ENCODE data around the gene GGACT.

GGACT gene

GRCh38 chr13:100535426-100536135, 53.0 kb downstream of the GGACT start:
- ChIA-PET CTCF (no interaction called here), POLR2A (no interaction called here)
- TF ChIP-seq FOXA1 (IDR thresholded peaks at IDR 0.05) = no peak
- TF ChIP-seq NFRKB (IDR thresholded peaks at IDR 0.05) = no peak
- no peak for TF ChIP-seq L3MBTL2 (conservative IDR thresholded peaks at IDR 0.05)
- no peak for TF ChIP-seq BHLHE40 (IDR thresholded peaks at IDR 0.05; ENCODE audit: borderline replicate concordance)
- TF ChIP-seq TARDBP (IDR thresholded peaks at IDR 0.05) = no peak
- TF ChIP-seq CTBP1 (IDR thresholded peaks at IDR 0.05; ENCODE audit: borderline replicate concordance) = no peak
- TF ChIP-seq PKNOX1 (IDR thresholded peaks at IDR 0.05) = no peak
- TF ChIP-seq ZNF384 (IDR thresholded peaks at IDR 0.05) = no peak
- TF ChIP-seq LEF1 (IDR thresholded peaks at IDR 0.05; ENCODE audit: borderline replicate concordance) = no peak
- DNase-seq (ENCODE audit: extremely low spot score) = no peak

GRCh38 chr13:100534911-100535310, 53.7 kb downstream of the GGACT start:
- POLR2A ChIA-PET = no interaction called here

GRCh38 chr13:100534147-100534843, 54.3 kb downstream of the GGACT start:
- no peak for DNase-seq (ENCODE audit: extremely low spot score)
- POLR2A ChIA-PET = no interaction called here
- TF ChIP-seq L3MBTL2 (conservative IDR thresholded peaks at IDR 0.05) (no peak), TARDBP (IDR thresholded peaks at IDR 0.05) (no peak), PKNOX1 (IDR thresholded peaks at IDR 0.05) (no peak), LEF1 (IDR thresholded peaks at IDR 0.05; ENCODE audit: borderline replicate concordance) (no peak), ARNT (IDR thresholded peaks at IDR 0.05) (no peak), ELF4 (IDR thresholded peaks at IDR 0.05) (no peak), CTBP1 (IDR thresholded peaks at IDR 0.05; ENCODE audit: borderline replicate concordance) (no peak), SP1 (IDR thresholded peaks at IDR 0.05) (no peak), FOXA1 (IDR thresholded peaks at IDR 0.05) (no peak), NFRKB (IDR thresholded peaks at IDR 0.05) (no peak), BHLHE40 (IDR thresholded peaks at IDR 0.05; ENCODE audit: borderline replicate concordance) (no peak), HDGF (IDR thresholded peaks at IDR 0.05; ENCODE audit: borderline replicate concordance) (no peak), FOXM1 (IDR thresholded peaks at IDR 0.05; ENCODE audit: borderline replicate concordance) (no peak), SUZ12 (IDR thresholded peaks at IDR 0.05) (no peak), ZNF384 (IDR thresholded peaks at IDR 0.05) (no peak)
- CTCF ChIA-PET = interaction anchor here (0.6 kb wide), 1 partner anchor 620 kb away, joined by 3 read pairs; no protein-coding TSS in a partner anchor

More at GRCh38 chr13:100534911-100535310, 53.7 kb downstream of the GGACT start:
- no peak for TF ChIP-seq TARDBP (IDR thresholded peaks at IDR 0.05)
- no peak for TF ChIP-seq LEF1 (IDR thresholded peaks at IDR 0.05; ENCODE audit: borderline replicate concordance)
- TF ChIP-seq L3MBTL2 (conservative IDR thresholded peaks at IDR 0.05) = no peak
- no peak for TF ChIP-seq FOXA1 (IDR thresholded peaks at IDR 0.05)
- CTCF ChIA-PET = no interaction called here
- no peak for DNase-seq (ENCODE audit: extremely low spot score)

- TF ChIP-seq BHLHE40 (IDR thresholded peaks at IDR 0.05; ENCODE audit: borderline replicate concordance) (no peak), CTBP1 (IDR thresholded peaks at IDR 0.05; ENCODE audit: borderline replicate concordance) (no peak), TARDBP (IDR thresholded peaks at IDR 0.05) (no peak), ELF4 (IDR thresholded peaks at IDR 0.05) (no peak), LEF1 (IDR thresholded peaks at IDR 0.05; ENCODE audit: borderline replicate concordance) (no peak), FOXK2 (IDR thresholded peaks at IDR 0.05) (no peak)
- POLR2A ChIA-PET = no interaction called here
- CTCF ChIA-PET = no interaction called here
- DNase-seq (ENCODE audit: extremely low spot score) = no peak
These were observed 55.0 kb downstream of the GGACT start for GRCh38 chr13:100533588-100534041.

- ChIA-PET POLR2A (no interaction called here), CTCF (no interaction called here)
- DNase-seq (ENCODE audit: extremely low spot score) = no peak
- TF ChIP-seq FOXA1 (IDR thresholded peaks at IDR 0.05) (no peak), ARNT (IDR thresholded peaks at IDR 0.05) (no peak), L3MBTL2 (conservative IDR thresholded peaks at IDR 0.05) (no peak), CTBP1 (IDR thresholded peaks at IDR 0.05; ENCODE audit: borderline replicate concordance) (no peak), FOXM1 (IDR thresholded peaks at IDR 0.05; ENCODE audit: borderline replicate concordance) (no peak), ZNF384 (IDR thresholded peaks at IDR 0.05) (no peak), SUZ12 (IDR thresholded peaks at IDR 0.05) (no peak)
These were observed 55.7 kb downstream of the GGACT start for GRCh38 chr13:100532836-100533435.

GRCh38 chr13:100532090-100532766, 56.4 kb downstream of the GGACT start:
- ChIA-PET POLR2A (no interaction called here), CTCF (no interaction called here)
- DNase-seq (ENCODE audit: extremely low spot score) = no peak
- TF ChIP-seq PKNOX1 (IDR thresholded peaks at IDR 0.05) (no peak), HDGF (IDR thresholded peaks at IDR 0.05; ENCODE audit: borderline replicate concordance) (no peak), FOXM1 (IDR thresholded peaks at IDR 0.05; ENCODE audit: borderline replicate concordance) (no peak), ARNT (IDR thresholded peaks at IDR 0.05) (no peak), SUZ12 (IDR thresholded peaks at IDR 0.05) (no peak), LEF1 (IDR thresholded peaks at IDR 0.05; ENCODE audit: borderline replicate concordance) (no peak), ZNF384 (IDR thresholded peaks at IDR 0.05) (no peak), FOXK2 (IDR thresholded peaks at IDR 0.05) (no peak), CTBP1 (IDR thresholded peaks at IDR 0.05; ENCODE audit: borderline replicate concordance) (no peak), ELF4 (IDR thresholded peaks at IDR 0.05) (no peak), SP1 (IDR thresholded peaks at IDR 0.05) (no peak), L3MBTL2 (conservative IDR thresholded peaks at IDR 0.05) (no peak), FOXA1 (IDR thresholded peaks at IDR 0.05) (no peak), BHLHE40 (IDR thresholded peaks at IDR 0.05; ENCODE audit: borderline replicate concordance) (no peak)
